HFFc6 (cell line): ENCODE measurements around the gene LIN28B. TPM values are rescaled to one million over a fixed set of nuclear protein-coding genes. Genes with fewer than 3 reads are reported as not detected.

ENCODE experiments used
- DNase-seq: peaks from one replicate; pipeline ENCODE4 v3.0.0-alpha.2; 2018
- H3K27ac Mint-ChIP-seq: 2 replicates; pipeline ENCODE4 v1.8.0; 2020; ENCODE audit warnings: mild to moderate bottlenecking, mixed read lengths
- H3K27me3 Mint-ChIP-seq: 2 replicates; pipeline ENCODE4 v1.8.0; 2021; ENCODE audit warnings: mild to moderate bottlenecking, moderate library complexity, mixed read lengths; ENCODE audit not compliant: insufficient read depth
- H3K36me3 Mint-ChIP-seq: 2 replicates; pipeline ENCODE4 v1.8.0; 2021; ENCODE audit warnings: low read depth, mixed read lengths
- H3K4me1 Mint-ChIP-seq: 2 replicates; pipeline ENCODE4 v1.8.0; 2020; ENCODE audit warnings: low read depth, mixed read lengths
- H3K4me3 Mint-ChIP-seq: 2 replicates; pipeline ENCODE4 v1.8.0; 2020; ENCODE audit warnings: mild to moderate bottlenecking, moderate library complexity, mixed read lengths
- H3K9me3 Mint-ChIP-seq: 2 replicates; pipeline ENCODE4 v1.8.0; 2020; ENCODE audit warnings: mild to moderate bottlenecking, mixed read lengths
- total RNA-seq, 6 experiments: library from RNA; stranded (reverse); fragmentation: NEBNext Ultra II Directional; extraction: Animal tissue kit (Norgen Biotek cat#: 25700); gene quantifications; 2 replicates in 1 of 6; 3 replicates in 5 of 6; pipeline ENCODE4 v1.2.3, GENCODE V29; 2021
- TF ChIP-seq, protein P1 (sequence below): fragments of 200-600 bp; sonication (generic); IDR thresholded peaks from 2 replicates; pipeline ENCODE4 v1.5.0; 2021; ENCODE audit warnings: antibody characterized with exemption, mild to moderate bottlenecking

Gene LIN28B
- total RNA-seq, 6 experiments from 2014 or later, result not detected

DNA sequence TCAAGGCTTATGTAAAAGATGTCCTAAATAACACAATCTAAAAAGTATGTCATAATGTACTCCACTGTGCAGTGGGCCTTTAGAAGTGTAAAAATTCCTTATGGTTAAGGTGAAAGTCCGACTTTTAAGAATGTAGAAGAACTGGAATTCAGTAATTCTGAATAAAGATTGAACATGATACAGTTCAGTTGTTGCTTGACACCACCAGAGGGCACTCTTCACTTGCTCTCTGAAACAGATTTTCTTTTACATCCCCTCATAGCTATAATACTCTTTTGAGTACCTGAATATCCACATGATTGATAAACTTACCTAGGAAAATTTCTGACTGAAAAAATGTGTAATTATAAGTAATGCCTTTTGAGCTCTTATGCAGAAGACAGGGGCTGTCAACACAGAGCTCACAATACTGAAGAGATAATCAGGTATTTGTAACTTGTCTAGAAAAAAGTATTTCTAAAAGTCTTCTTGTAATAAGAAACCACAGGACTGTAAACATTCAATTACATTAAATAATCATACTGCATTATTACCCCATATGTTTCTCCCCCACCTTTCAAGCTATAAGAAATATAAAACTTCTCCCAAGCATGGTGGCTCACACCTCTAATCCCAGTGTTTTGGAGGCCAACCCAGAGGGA lies 130.8 kb downstream of the LIN28B start:
- DNase-seq, result peak; percentile 38
- no peak overlapping the region for H3K27ac Mint-ChIP-seq
- H3K36me3 Mint-ChIP-seq, result no peaks in the 10 kb centered on the region
- TF ChIP-seq, protein P1, sequence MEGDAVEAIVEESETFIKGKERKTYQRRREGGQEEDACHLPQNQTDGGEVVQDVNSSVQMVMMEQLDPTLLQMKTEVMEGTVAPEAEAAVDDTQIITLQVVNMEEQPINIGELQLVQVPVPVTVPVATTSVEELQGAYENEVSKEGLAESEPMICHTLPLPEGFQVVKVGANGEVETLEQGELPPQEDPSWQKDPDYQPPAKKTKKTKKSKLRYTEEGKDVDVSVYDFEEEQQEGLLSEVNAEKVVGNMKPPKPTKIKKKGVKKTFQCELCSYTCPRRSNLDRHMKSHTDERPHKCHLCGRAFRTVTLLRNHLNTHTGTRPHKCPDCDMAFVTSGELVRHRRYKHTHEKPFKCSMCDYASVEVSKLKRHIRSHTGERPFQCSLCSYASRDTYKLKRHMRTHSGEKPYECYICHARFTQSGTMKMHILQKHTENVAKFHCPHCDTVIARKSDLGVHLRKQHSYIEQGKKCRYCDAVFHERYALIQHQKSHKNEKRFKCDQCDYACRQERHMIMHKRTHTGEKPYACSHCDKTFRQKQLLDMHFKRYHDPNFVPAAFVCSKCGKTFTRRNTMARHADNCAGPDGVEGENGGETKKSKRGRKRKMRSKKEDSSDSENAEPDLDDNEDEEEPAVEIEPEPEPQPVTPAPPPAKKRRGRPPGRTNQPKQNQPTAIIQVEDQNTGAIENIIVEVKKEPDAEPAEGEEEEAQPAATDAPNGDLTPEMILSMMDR, result peak; percentile 96
- H3K4me1 Mint-ChIP-seq, result no peaks in the 10 kb centered on the region
- no peak overlapping the region for H3K4me3 Mint-ChIP-seq
- no peaks in the 10 kb centered on the region for H3K9me3 Mint-ChIP-seq
- H3K27me3 Mint-ChIP-seq, result no peaks in the 10 kb centered on the region; the same call in none of the 2 replicates

GRCh38 chr6:105091140-105091829 lies 134.4 kb downstream of the LIN28B start:
- no peaks in the 10 kb centered on the region for H3K4me1 Mint-ChIP-seq
- no peak overlapping the region for H3K27ac Mint-ChIP-seq
- no peaks in the 10 kb centered on the region for H3K9me3 Mint-ChIP-seq

DNA sequence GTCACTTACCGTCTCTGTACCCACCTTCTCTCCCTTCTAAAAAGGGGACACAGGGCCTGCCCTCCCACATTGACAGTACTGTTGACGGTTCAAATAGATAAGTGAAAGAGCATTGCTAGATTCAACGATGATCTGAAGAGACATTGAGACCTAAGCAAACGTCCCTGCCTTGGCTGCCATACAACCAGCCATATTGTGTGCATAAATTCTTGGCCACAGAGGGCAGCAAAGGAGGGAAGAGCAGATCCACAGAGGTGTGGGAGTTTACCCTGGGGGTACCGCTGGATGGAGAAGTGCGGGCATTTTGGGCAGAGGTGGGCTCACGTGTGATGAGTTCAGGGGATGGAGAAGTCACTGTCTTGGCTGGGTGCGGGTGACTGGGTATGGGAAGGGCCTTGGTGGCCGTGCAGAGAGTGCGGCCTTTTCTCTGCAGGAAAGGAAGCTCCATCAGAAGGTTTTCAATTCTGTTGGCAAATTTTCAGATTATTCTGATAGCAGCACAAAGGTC lies 137.3 kb downstream of the LIN28B start:
- no peak for DNase-seq
- TF ChIP-seq, protein P1, result no peak; the same call in 1 of the 2 replicates
- Mint-ChIP-seq H3K36me3 (no peaks in the 10 kb centered on the region), H3K27me3 (no peaks in the 10 kb centered on the region), H3K4me3 (no peak overlapping the region), H3K4me1 (no peaks in the 10 kb centered on the region), H3K9me3 (no peaks in the 10 kb centered on the region), H3K27ac (no peak overlapping the region)

More at GRCh38 chr6:105091140-105091829, 134.4 kb downstream of the LIN28B start:
- no peaks in the 10 kb centered on the region for H3K36me3 Mint-ChIP-seq
- H3K4me3 Mint-ChIP-seq, result no peak overlapping the region
- DNase-seq, result no peak
- H3K27me3 Mint-ChIP-seq, result no peaks in the 10 kb centered on the region; the same call in none of the 2 replicates
- TF ChIP-seq, protein P1, result no peak

- no peaks in the 10 kb centered on the region for H3K4me1 Mint-ChIP-seq
- DNase-seq, result no peak
- H3K36me3 Mint-ChIP-seq, result no peaks in the 10 kb centered on the region
- H3K27me3 Mint-ChIP-seq, result no peaks in the 10 kb centered on the region
- no peaks in the 10 kb centered on the region for H3K9me3 Mint-ChIP-seq
- no peak overlapping the region for H3K4me3 Mint-ChIP-seq
- H3K27ac Mint-ChIP-seq, result no peak overlapping the region
- TF ChIP-seq, protein P1, result no peak
Measured at GRCh38 chr6:105095139-105095538, 138.2 kb downstream of the LIN28B start.

- Mint-ChIP-seq H3K27ac (no peak overlapping the region), H3K27me3 (no peaks in the 10 kb centered on the region), H3K4me3 (no peak overlapping the region), H3K36me3 (no peaks in the 10 kb centered on the region), H3K4me1 (no peaks in the 10 kb centered on the region), H3K9me3 (no peaks in the 10 kb centered on the region)
- TF ChIP-seq, protein P1, result no peak
- DNase-seq, result no peak
Measured at GRCh38 chr6:105097288-105097687, 140.4 kb downstream of the LIN28B start.
